ENCODE results near the gene AUTS2. TPM values are rescaled to one million over a fixed set of nuclear protein-coding genes. Genes with fewer than 3 reads are reported as not detected.

Gene AUTS2
- total and polyA plus RNA-seq, 7 experiments from 2014 or later: 0.40 to 31.7 (median 4.2) TPM

- Histone ChIP-seq H3K9me3 (ENCODE audit: control insufficient read depth in 2 of 3, low read length in 3 of 3) (no peaks in the 10 kb centered on the region), H3K4me1 (ENCODE audit: control insufficient read depth in 2 of 2, insufficient read depth in 2 of 2, low read length in 2 of 2) (no peaks in the 10 kb centered on the region), H3K4me3 (ENCODE audit: low read length) (no peak overlapping the region), H3K27me3 (ENCODE audit: control insufficient read depth in 2 of 2, insufficient read depth in 2 of 2, low read length in 2 of 2) (no peaks in the 10 kb centered on the region), H3K27ac (ENCODE audit: low read depth, low read length) (no peak overlapping the region), H3K36me3 (ENCODE audit: control insufficient read depth in 2 of 3, insufficient read depth in 3 of 3, low read length in 3 of 3) (no peaks in the 10 kb centered on the region)
- no peaks in the 10 kb centered on the region for H3K4me1 Mint-ChIP-seq
- H3K27me3 Mint-ChIP-seq: no peaks in the 10 kb centered on the region
- ATAC-seq (no peak), DNase-seq (no peak)
- H3K4me3 Mint-ChIP-seq: no peak overlapping the region
- ChIA-PET CTCF (no interaction called here), POLR2A (no interaction called here)
- H3K9me3 Mint-ChIP-seq: peaks cover 0 to 3% (median 0%) of the 10 kb centered on the region in 11 donors
- intact Hi-C loops (cut with micrococcal nuclease): no loop called here
- H3K27ac Mint-ChIP-seq: no peak overlapping the region
- H3K36me3 Mint-ChIP-seq: no peaks in the 10 kb centered on the region
Observed at GRCh38 chr7:69748530-69748929, 150.3 kb downstream of the AUTS2 start.

- no peaks in the 10 kb centered on the region for H3K27me3 Mint-ChIP-seq
- no peaks in the 10 kb centered on the region for H3K27me3 ChIP-seq (ENCODE audit: control insufficient read depth in 2 of 2, insufficient read depth in 2 of 2, low read length in 2 of 2)
- POLR2A ChIA-PET: no interaction called here
- no peaks in the 10 kb centered on the region for H3K4me1 Mint-ChIP-seq
- H3K36me3 ChIP-seq (ENCODE audit: control insufficient read depth in 2 of 3, insufficient read depth in 3 of 3, low read length in 3 of 3): no peaks in the 10 kb centered on the region
- H3K36me3 Mint-ChIP-seq: no peaks in the 10 kb centered on the region
- H3K4me1 ChIP-seq (ENCODE audit: control insufficient read depth in 2 of 2, insufficient read depth in 2 of 2, low read length in 2 of 2): no peaks in the 10 kb centered on the region
- no peaks in the 10 kb centered on the region for H3K9me3 ChIP-seq (ENCODE audit: control insufficient read depth in 2 of 3, low read length in 3 of 3)
- H3K27ac ChIP-seq (ENCODE audit: low read depth, low read length): no peak overlapping the region
- peaks cover 0 to 3% (median 0%) of the 10 kb centered on the region in 11 donors for H3K9me3 Mint-ChIP-seq
- DNase-seq (no peak), ATAC-seq (no peak)
- no peak overlapping the region for H3K4me3 Mint-ChIP-seq
- intact Hi-C loops (cut with micrococcal nuclease): no loop called here
- H3K27ac Mint-ChIP-seq: no peak overlapping the region
- no peak overlapping the region for H3K4me3 ChIP-seq (ENCODE audit: low read length)
- CTCF ChIA-PET: interaction anchor here (0.7 kb wide), 1 partner anchor 207 kb away, joined by 3 read pairs; no protein-coding TSS in a partner anchor
Observed at GRCh38 chr7:69749372-69749979, 151.2 kb downstream of the AUTS2 start.

- intact Hi-C loops (cut with micrococcal nuclease): no loop called here
- no peaks in the 10 kb centered on the region for H3K4me1 ChIP-seq (ENCODE audit: control insufficient read depth in 2 of 2, insufficient read depth in 2 of 2, low read length in 2 of 2)
- Mint-ChIP-seq H3K9me3 (peaks cover 0 to 3% (median 0%) of the 10 kb centered on the region in 11 donors), H3K36me3 (no peaks in the 10 kb centered on the region), H3K4me1 (no peaks in the 10 kb centered on the region), H3K4me3 (no peak overlapping the region), H3K27ac (no peak overlapping the region), H3K27me3 (no peaks in the 10 kb centered on the region)
- H3K36me3 ChIP-seq (ENCODE audit: control insufficient read depth in 2 of 3, insufficient read depth in 3 of 3, low read length in 3 of 3): no peaks in the 10 kb centered on the region
- POLR2A ChIA-PET: no interaction called here
- CTCF ChIA-PET: interaction anchor here (0.7 kb wide), 1 partner anchor 207 kb away, joined by 3 read pairs; no protein-coding TSS in a partner anchor
- no peaks in the 10 kb centered on the region for H3K9me3 ChIP-seq (ENCODE audit: control insufficient read depth in 2 of 3, low read length in 3 of 3)
- no peak overlapping the region for H3K27ac ChIP-seq (ENCODE audit: low read depth, low read length)
- no peak overlapping the region for H3K4me3 ChIP-seq (ENCODE audit: low read length)
- DNase-seq: no peak
- no peak for ATAC-seq
- H3K27me3 ChIP-seq (ENCODE audit: control insufficient read depth in 2 of 2, insufficient read depth in 2 of 2, low read length in 2 of 2): no peaks in the 10 kb centered on the region
Observed at GRCh38 chr7:69749994-69750393, 151.7 kb downstream of the AUTS2 start.

GRCh38 chr7:69751026-69751425 lies 152.8 kb downstream of the AUTS2 start:
- intact Hi-C loops (cut with micrococcal nuclease): no loop called here
- H3K27ac ChIP-seq (ENCODE audit: low read depth, low read length): no peak overlapping the region
- ChIA-PET POLR2A (no interaction called here), CTCF (no interaction called here)
- Mint-ChIP-seq H3K9me3 (peaks cover 0 to 3% (median 0%) of the 10 kb centered on the region in 11 donors), H3K27me3 (no peaks in the 10 kb centered on the region), H3K36me3 (no peaks in the 10 kb centered on the region), H3K4me1 (no peaks in the 10 kb centered on the region), H3K27ac (no peak overlapping the region), H3K4me3 (no peak overlapping the region)
- no peaks in the 10 kb centered on the region for H3K27me3 ChIP-seq (ENCODE audit: control insufficient read depth in 2 of 2, insufficient read depth in 2 of 2, low read length in 2 of 2)
- H3K4me3 ChIP-seq (ENCODE audit: low read length): no peak overlapping the region
- no peaks in the 10 kb centered on the region for H3K4me1 ChIP-seq (ENCODE audit: control insufficient read depth in 2 of 2, insufficient read depth in 2 of 2, low read length in 2 of 2)
- DNase-seq (no peak), ATAC-seq (no peak)
- H3K36me3 ChIP-seq (ENCODE audit: control insufficient read depth in 2 of 3, insufficient read depth in 3 of 3, low read length in 3 of 3): no peaks in the 10 kb centered on the region
- H3K9me3 ChIP-seq (ENCODE audit: control insufficient read depth in 2 of 3, low read length in 3 of 3): no peaks in the 10 kb centered on the region

GRCh38 chr7:69753981-69754380 lies 155.7 kb downstream of the AUTS2 start:
- intact Hi-C loops (cut with micrococcal nuclease): no loop called here
- no peaks in the 10 kb centered on the region for H3K36me3 ChIP-seq (ENCODE audit: control insufficient read depth in 2 of 3, insufficient read depth in 3 of 3, low read length in 3 of 3)
- no peak overlapping the region for H3K27ac ChIP-seq (ENCODE audit: low read depth, low read length)
- no peaks in the 10 kb centered on the region for H3K27me3 Mint-ChIP-seq
- H3K27me3 ChIP-seq (ENCODE audit: control insufficient read depth in 2 of 2, insufficient read depth in 2 of 2, low read length in 2 of 2): no peaks in the 10 kb centered on the region
- H3K9me3 ChIP-seq (ENCODE audit: control insufficient read depth in 2 of 3, low read length in 3 of 3): no peaks in the 10 kb centered on the region
- no peak overlapping the region for H3K27ac Mint-ChIP-seq
- H3K36me3 Mint-ChIP-seq: no peaks in the 10 kb centered on the region
- H3K4me1 ChIP-seq (ENCODE audit: control insufficient read depth in 2 of 2, insufficient read depth in 2 of 2, low read length in 2 of 2): no peaks in the 10 kb centered on the region
- H3K4me1 Mint-ChIP-seq: no peaks in the 10 kb centered on the region
- no peak overlapping the region for H3K4me3 ChIP-seq (ENCODE audit: low read length)
- CTCF ChIA-PET: no interaction called here
- DNase-seq (no peak), ATAC-seq (no peak)
- H3K4me3 Mint-ChIP-seq: no peak overlapping the region
- no peaks in the 10 kb centered on the region for H3K9me3 Mint-ChIP-seq
- POLR2A ChIA-PET: no interaction called here

GRCh38 chr7:69754476-69754875 lies 156.2 kb downstream of the AUTS2 start:
- Histone ChIP-seq H3K36me3 (ENCODE audit: control insufficient read depth in 2 of 3, insufficient read depth in 3 of 3, low read length in 3 of 3) (no peaks in the 10 kb centered on the region), H3K4me3 (ENCODE audit: low read length) (no peak overlapping the region), H3K27ac (ENCODE audit: low read depth, low read length) (no peak overlapping the region), H3K27me3 (ENCODE audit: control insufficient read depth in 2 of 2, insufficient read depth in 2 of 2, low read length in 2 of 2) (no peaks in the 10 kb centered on the region), H3K9me3 (ENCODE audit: control insufficient read depth in 2 of 3, low read length in 3 of 3) (no peaks in the 10 kb centered on the region), H3K4me1 (ENCODE audit: control insufficient read depth in 2 of 2, insufficient read depth in 2 of 2, low read length in 2 of 2) (no peaks in the 10 kb centered on the region)
- intact Hi-C loops (cut with micrococcal nuclease): no loop called here
- H3K36me3 Mint-ChIP-seq: no peaks in the 10 kb centered on the region
- no peaks in the 10 kb centered on the region for H3K4me1 Mint-ChIP-seq
- ATAC-seq: no peak
- no peak overlapping the region for H3K27ac Mint-ChIP-seq
- H3K9me3 Mint-ChIP-seq: no peaks in the 10 kb centered on the region
- CTCF ChIA-PET: no interaction called here
- H3K27me3 Mint-ChIP-seq: no peaks in the 10 kb centered on the region
- POLR2A ChIA-PET: no interaction called here
- no peak overlapping the region for H3K4me3 Mint-ChIP-seq
- no peak for DNase-seq

DNA sequence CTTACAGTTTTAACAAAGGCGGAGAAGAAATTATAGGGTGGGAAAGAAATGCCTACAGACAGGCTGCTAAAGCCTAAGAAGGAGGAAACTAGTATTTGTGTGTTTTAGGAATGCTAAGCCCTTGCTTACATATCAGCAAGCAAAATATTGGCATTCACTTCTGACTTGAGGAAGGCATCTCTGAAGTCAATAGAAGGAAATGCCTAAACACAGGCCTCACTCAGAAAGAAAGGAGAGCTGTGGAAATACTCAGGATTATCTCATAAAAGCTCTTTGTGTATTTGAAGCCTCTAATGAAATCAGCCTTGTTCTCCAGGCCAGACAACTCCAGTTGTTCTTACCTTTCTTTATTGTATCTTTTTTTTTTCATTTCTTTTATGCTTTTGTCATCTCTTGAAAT lies 158.0 kb downstream of the AUTS2 start:
- no peaks in the 10 kb centered on the region for H3K9me3 ChIP-seq (ENCODE audit: control insufficient read depth in 2 of 3, low read length in 3 of 3)
- Mint-ChIP-seq H3K4me1 (no peaks in the 10 kb centered on the region), H3K4me3 (no peak overlapping the region), H3K36me3 (no peaks in the 10 kb centered on the region), H3K9me3 (no peaks in the 10 kb centered on the region), H3K27ac (no peak overlapping the region), H3K27me3 (no peaks in the 10 kb centered on the region)
- ChIA-PET POLR2A (no interaction called here), CTCF (no interaction called here)
- no peaks in the 10 kb centered on the region for H3K27me3 ChIP-seq (ENCODE audit: control insufficient read depth in 2 of 2, insufficient read depth in 2 of 2, low read length in 2 of 2)
- DNase-seq (no peak), ATAC-seq (no peak)
- intact Hi-C loops (cut with micrococcal nuclease): no loop called here
- H3K36me3 ChIP-seq (ENCODE audit: control insufficient read depth in 2 of 3, insufficient read depth in 3 of 3, low read length in 3 of 3): no peaks in the 10 kb centered on the region
- no peaks in the 10 kb centered on the region for H3K4me1 ChIP-seq (ENCODE audit: control insufficient read depth in 2 of 2, insufficient read depth in 2 of 2, low read length in 2 of 2)
- H3K4me3 ChIP-seq (ENCODE audit: low read length): no peak overlapping the region
- no peak overlapping the region for H3K27ac ChIP-seq (ENCODE audit: low read depth, low read length)

Data from naive thymus-derived CD4-positive, alpha-beta T cell (primary cell).